Ishikawa (cell line): ENCODE data around the gene SIAH1.

ENCODE experiments used
- CEBPB ChIP-seq: IDR thresholded peaks from 2 replicates; pipeline ENCODE4 v1.6.1; 2012
- CREB1 ChIP-seq: IDR thresholded peaks from 2 replicates; pipeline ENCODE4 v1.6.1; 2012; ENCODE audit warnings: low read depth
- EGR1 ChIP-seq: IDR thresholded peaks from 2 replicates; pipeline ENCODE4 v1.6.1; 2012
- EP300 ChIP-seq: IDR thresholded peaks from 2 replicates; pipeline ENCODE4 v1.6.1; 2012; ENCODE audit warnings: borderline replicate concordance
- FOXM1 ChIP-seq: IDR thresholded peaks from 2 replicates; pipeline ENCODE4 v1.6.1; 2012; ENCODE audit warnings: low read depth, borderline replicate concordance
- MAX ChIP-seq: IDR thresholded peaks from 2 replicates; pipeline ENCODE4 v1.6.1; 2012
- NFIC ChIP-seq: IDR thresholded peaks from 2 replicates; pipeline ENCODE4 v1.6.1; 2012
- RAD21 ChIP-seq: IDR thresholded peaks from 2 replicates; pipeline ENCODE4 v1.6.1; 2012; ENCODE audit warnings: low read depth
- REST ChIP-seq: IDR thresholded peaks from 2 replicates; pipeline ENCODE4 v1.6.1; 2012; ENCODE audit warnings: low read depth, mild to moderate bottlenecking
- TAF1 ChIP-seq: IDR thresholded peaks from 2 replicates; pipeline ENCODE4 v1.6.1; 2012; ENCODE audit warnings: low read depth, mild to moderate bottlenecking
- TCF12 ChIP-seq: IDR thresholded peaks from 2 replicates; pipeline ENCODE4 v1.6.1; 2012; ENCODE audit warnings: low read depth
- TEAD4 ChIP-seq: IDR thresholded peaks from 2 replicates; pipeline ENCODE4 v1.6.1; 2012
- USF1 ChIP-seq: IDR thresholded peaks from 2 replicates; pipeline ENCODE4 v1.6.1; 2012
- YY1 ChIP-seq: IDR thresholded peaks from 2 replicates; pipeline ENCODE4 v1.6.1; 2012; ENCODE audit warnings: low read depth
- ZBTB7A ChIP-seq: IDR thresholded peaks from 2 replicates; pipeline ENCODE4 v1.6.1; 2012; ENCODE audit warnings: low read depth

SIAH1 gene

GRCh38 chr16:48353565-48354163, 31.5 kb downstream of the SIAH1 start:
- TF ChIP-seq EP300 (no peak), RAD21 (peak; percentile 77)

DNA sequence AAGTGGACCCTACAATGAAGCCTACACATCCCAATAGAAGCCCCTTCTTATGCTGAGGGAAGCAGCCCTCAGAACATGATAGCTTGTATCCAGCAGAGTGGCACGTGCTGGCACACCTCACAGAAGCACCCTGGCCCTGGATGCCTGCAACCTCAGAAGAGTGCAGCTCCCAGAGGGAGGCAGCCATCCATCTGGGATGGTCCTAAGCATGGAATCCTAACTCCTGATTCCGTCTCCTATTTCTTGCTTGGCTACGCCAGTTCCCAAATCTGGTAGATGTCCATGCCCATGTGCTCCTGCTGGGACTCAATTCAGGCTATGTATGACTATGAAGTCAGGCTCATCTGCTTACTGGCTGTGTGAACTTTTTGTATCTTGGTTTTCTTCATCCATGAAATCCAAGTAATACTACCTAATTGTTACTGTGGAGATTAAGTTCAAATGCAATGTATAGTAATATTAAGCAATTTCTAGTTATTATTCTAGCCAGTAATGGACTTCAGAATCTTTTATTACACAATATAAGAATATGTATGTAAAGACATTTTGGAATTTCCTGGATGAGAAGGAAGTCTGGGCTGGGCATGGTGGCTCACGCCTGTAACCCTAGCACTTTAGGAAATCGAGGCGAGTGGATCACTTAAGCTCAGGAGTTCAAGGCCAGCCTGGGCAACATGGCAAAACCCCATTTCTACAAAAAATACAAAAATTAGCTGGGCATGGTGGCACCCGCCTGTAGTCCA, 32.4 kb downstream of the SIAH1 start:
- TF ChIP-seq ZBTB7A (no peak), RAD21 (no peak), CREB1 (no peak), TEAD4 (no peak), EP300 (no peak), EGR1 (no peak), TAF1 (no peak), CEBPB (no peak), NFIC (no peak), USF1 (no peak), YY1 (no peak), REST (no peak), MAX (no peak), TCF12 (no peak), FOXM1 (no peak)

GRCh38 chr16:48350736-48351135, 34.5 kb downstream of the SIAH1 start:
- TF ChIP-seq TCF12 = no peak
- no peak for TF ChIP-seq TAF1
- no peak for TF ChIP-seq REST
- no peak for TF ChIP-seq USF1

DNA sequence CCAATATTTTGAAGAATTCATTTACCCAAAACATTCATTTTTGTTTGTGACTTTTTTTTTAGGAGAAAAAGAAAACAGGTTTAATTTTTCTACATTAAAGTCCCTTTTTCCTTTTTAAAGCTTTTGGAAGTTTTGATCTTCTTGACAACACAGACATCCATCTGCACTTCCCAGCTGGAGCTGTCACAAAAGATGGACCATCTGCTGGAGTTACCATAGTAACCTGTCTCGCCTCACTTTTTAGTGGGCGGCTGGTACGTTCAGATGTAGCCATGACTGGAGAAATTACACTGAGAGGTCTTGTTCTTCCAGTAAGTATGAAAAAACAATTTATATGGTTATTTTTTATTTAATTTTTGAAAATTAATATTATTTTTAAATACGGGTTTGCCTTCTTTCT, 37.2 kb downstream of the SIAH1 start:
- TF ChIP-seq EGR1 (no peak), TAF1 (no peak), CEBPB (no peak)

GRCh38 chr16:48347191-48347865, 37.9 kb downstream of the SIAH1 start:
- TF ChIP-seq CEBPB = no peak
- TF ChIP-seq MAX = no peak
- no peak for TF ChIP-seq ZBTB7A
- TF ChIP-seq EP300 = no peak
- TF ChIP-seq YY1 = no peak
- TF ChIP-seq TAF1 = no peak
- TF ChIP-seq REST = no peak
- TF ChIP-seq USF1 = no peak
- no peak for TF ChIP-seq TCF12
